HCT116 (cell line): ENCODE measurements around the gene CEND1.

Source experiments
- EGR1 ChIP-seq: IDR thresholded peaks from 2 replicates; pipeline ENCODE4 v1.6.1; 2012; ENCODE audit warnings: low read depth
- EZH2 ChIP-seq: fragments of 200-600 bp; sonication (generic); IDR thresholded peaks from 2 replicates; pipeline ENCODE4 v1.6.1; 2017; ENCODE audit warnings: antibody characterized with exemption, mixed run types
- EZH2phosphoT487 ChIP-seq: fragments of 200-600 bp; IDR thresholded peaks from 2 replicates; pipeline ENCODE4 v1.6.1; 2018; ENCODE audit warnings: antibody characterized with exemption, borderline replicate concordance
- FOSL1 ChIP-seq: IDR thresholded peaks from 2 replicates; pipeline ENCODE4 v1.6.1; 2012; ENCODE audit warnings: low read depth
- JUND ChIP-seq: IDR thresholded peaks from 2 replicates; pipeline ENCODE4 v1.6.1; 2012
- POLR2AphosphoS5 ChIP-seq: IDR thresholded peaks from 2 replicates; pipeline ENCODE4 v1.6.1; 2011; ENCODE audit warnings: mild to moderate bottlenecking, low read depth, low read length, moderate library complexity
- ZFX ChIP-seq: fragments of 450-650 bp; IDR thresholded peaks from 2 replicates; pipeline ENCODE4 v1.6.1; 2017
- ZNF274 ChIP-seq: fragments of 200-500 bp; sonication (Bioruptor generic); IDR thresholded peaks from 2 replicates; pipeline ENCODE4 v1.6.1; 2014; ENCODE audit warnings: mild to moderate bottlenecking, low read depth, low read length, inconsistent platforms
- TF ChIP-seq, protein P1 (sequence below), 3 experiments: fragments of 200-600 bp in 1 of 3; sonication (generic) in 1 of 3; IDR thresholded peaks in 2 of 3; conservative IDR thresholded peaks in 1 of 3; 2 replicates each; pipeline ENCODE4 v1.5.1; 2012 to 2017; ENCODE audit warnings: low read depth in 2 of 3, low read length in 2 of 3, antibody characterized with exemption in 1 of 3, borderline replicate concordance in 1 of 3, control low read depth in 1 of 3, mild to moderate bottlenecking in 1 of 3, mixed read lengths in 1 of 3, mixed run types in 1 of 3, moderate library complexity in 1 of 3; ENCODE audit not compliant: insufficient read depth in 1 of 3
- TF ChIP-seq, protein P2 (sequence below): IDR thresholded peaks from 2 replicates; pipeline ENCODE4 v1.6.1; 2012; ENCODE audit warnings: low read depth

DNA sequence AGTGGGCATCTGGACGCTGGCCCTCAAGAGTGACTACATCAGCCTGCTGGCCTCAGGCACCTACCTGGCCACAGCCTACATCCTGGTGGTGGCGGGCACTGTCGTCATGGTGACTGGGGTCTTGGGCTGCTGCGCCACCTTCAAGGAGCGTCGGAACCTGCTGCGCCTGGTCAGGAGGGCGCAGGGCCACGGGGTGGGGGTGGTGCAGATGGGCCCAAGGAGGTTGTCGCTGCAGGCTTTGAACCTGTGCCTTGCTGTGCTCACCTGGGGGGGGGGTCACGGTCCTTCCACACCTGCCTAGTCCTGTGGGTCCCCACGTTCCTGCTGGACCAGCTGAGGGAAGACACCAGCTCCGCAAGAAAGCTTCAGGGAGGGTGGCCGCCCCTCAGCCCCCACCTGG, 46.4 kb upstream of the CEND1 start:
- TF ChIP-seq, protein P1, sequence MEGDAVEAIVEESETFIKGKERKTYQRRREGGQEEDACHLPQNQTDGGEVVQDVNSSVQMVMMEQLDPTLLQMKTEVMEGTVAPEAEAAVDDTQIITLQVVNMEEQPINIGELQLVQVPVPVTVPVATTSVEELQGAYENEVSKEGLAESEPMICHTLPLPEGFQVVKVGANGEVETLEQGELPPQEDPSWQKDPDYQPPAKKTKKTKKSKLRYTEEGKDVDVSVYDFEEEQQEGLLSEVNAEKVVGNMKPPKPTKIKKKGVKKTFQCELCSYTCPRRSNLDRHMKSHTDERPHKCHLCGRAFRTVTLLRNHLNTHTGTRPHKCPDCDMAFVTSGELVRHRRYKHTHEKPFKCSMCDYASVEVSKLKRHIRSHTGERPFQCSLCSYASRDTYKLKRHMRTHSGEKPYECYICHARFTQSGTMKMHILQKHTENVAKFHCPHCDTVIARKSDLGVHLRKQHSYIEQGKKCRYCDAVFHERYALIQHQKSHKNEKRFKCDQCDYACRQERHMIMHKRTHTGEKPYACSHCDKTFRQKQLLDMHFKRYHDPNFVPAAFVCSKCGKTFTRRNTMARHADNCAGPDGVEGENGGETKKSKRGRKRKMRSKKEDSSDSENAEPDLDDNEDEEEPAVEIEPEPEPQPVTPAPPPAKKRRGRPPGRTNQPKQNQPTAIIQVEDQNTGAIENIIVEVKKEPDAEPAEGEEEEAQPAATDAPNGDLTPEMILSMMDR (IDR thresholded peaks at IDR 0.05 in 2 of 3, conservative IDR thresholded peaks at IDR 0.05 in 1 of 3; ENCODE audit: borderline replicate concordance in 1 of 3, insufficient read depth in 1 of 3, low read depth in 2 of 3, low read length in 2 of 3): no peak
- TF ChIP-seq JUND (no peak), EZH2 (no peak), EZH2phosphoT487 (no peak), EGR1 (no peak), ZNF274 (no peak), ZFX (no peak), FOSL1 (no peak), POLR2AphosphoS5 (no peak)
- TF ChIP-seq, protein P2, sequence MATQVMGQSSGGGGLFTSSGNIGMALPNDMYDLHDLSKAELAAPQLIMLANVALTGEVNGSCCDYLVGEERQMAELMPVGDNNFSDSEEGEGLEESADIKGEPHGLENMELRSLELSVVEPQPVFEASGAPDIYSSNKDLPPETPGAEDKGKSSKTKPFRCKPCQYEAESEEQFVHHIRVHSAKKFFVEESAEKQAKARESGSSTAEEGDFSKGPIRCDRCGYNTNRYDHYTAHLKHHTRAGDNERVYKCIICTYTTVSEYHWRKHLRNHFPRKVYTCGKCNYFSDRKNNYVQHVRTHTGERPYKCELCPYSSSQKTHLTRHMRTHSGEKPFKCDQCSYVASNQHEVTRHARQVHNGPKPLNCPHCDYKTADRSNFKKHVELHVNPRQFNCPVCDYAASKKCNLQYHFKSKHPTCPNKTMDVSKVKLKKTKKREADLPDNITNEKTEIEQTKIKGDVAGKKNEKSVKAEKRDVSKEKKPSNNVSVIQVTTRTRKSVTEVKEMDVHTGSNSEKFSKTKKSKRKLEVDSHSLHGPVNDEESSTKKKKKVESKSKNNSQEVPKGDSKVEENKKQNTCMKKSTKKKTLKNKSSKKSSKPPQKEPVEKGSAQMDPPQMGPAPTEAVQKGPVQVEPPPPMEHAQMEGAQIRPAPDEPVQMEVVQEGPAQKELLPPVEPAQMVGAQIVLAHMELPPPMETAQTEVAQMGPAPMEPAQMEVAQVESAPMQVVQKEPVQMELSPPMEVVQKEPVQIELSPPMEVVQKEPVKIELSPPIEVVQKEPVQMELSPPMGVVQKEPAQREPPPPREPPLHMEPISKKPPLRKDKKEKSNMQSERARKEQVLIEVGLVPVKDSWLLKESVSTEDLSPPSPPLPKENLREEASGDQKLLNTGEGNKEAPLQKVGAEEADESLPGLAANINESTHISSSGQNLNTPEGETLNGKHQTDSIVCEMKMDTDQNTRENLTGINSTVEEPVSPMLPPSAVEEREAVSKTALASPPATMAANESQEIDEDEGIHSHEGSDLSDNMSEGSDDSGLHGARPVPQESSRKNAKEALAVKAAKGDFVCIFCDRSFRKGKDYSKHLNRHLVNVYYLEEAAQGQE: no peak
